Measurements from ENCODE around the gene ZBTB7A. TPM values are rescaled to one million over a fixed set of nuclear protein-coding genes. Genes with fewer than 3 reads are reported as not detected.

ZBTB7A gene
- total RNA-seq, 6 donors from 2014 or later, result 54.1 to 131 (median 72.6) TPM

DNA sequence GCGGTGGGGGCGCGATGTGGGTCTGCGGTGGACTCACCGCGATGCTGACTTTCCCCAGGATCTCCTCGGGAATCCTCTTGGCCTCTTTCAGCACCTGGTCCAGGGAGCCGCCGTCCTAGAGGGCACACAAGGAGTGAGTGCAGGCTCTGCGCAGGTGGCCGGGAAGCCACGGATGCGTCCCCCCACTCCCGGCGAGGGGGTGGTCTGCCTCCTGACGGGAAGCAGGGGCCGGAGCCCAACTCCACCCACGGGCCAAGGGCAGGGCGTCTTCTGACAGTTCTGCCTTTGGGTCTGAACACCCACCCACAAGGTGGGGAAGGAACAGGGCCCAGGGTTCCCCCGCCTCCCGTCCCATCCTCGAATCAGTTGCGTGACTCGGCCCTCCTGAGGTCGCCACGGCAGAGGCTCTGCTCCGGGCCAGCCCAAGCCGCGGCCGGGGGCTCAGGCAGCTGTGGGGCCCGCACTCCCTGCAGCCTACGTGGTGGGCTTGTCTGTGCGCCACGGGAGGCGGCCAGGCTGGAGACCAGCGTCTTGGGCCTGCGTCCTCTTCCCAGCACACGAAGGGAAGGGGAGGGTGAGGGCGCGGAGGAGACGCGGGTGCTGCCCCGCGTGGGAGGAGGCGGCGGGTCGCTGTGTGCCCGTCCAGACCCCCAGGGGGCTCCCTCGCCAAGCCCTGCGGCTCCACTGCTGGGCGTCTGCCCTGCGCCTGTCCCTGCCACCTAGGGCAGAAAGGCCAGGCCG lies 35.8 kb upstream of the ZBTB7A start:
- Histone ChIP-seq H3K4me3 (no peak overlapping the region), H3K4me1 (peaks cover 0 to 20% (median 6%) of the 10 kb centered on the region in 4 donors), H3K36me3 (peaks cover 14 to 95% (median 65%) of the 10 kb centered on the region in 4 donors), H3K27me3 (no peaks in the 10 kb centered on the region), H3K27ac (no peak overlapping the region), H3K9me3 (no peaks in the 10 kb centered on the region)
- WGBS, 2 donors, result 95 to 96% methylated on average over 30 to 31 of the region's 53 CpGs
- DNase-seq (peak in 1 of 2 donors; percentile 79), ATAC-seq (ENCODE audit: low FRiP score in 2 of 2) (no peak)
- no peak for TF ChIP-seq EP300 (IDR thresholded peaks at IDR 0.05)
- no peak for TF ChIP-seq POLR2A (IDR thresholded peaks at IDR 0.05)
- TF ChIP-seq, protein P1, sequence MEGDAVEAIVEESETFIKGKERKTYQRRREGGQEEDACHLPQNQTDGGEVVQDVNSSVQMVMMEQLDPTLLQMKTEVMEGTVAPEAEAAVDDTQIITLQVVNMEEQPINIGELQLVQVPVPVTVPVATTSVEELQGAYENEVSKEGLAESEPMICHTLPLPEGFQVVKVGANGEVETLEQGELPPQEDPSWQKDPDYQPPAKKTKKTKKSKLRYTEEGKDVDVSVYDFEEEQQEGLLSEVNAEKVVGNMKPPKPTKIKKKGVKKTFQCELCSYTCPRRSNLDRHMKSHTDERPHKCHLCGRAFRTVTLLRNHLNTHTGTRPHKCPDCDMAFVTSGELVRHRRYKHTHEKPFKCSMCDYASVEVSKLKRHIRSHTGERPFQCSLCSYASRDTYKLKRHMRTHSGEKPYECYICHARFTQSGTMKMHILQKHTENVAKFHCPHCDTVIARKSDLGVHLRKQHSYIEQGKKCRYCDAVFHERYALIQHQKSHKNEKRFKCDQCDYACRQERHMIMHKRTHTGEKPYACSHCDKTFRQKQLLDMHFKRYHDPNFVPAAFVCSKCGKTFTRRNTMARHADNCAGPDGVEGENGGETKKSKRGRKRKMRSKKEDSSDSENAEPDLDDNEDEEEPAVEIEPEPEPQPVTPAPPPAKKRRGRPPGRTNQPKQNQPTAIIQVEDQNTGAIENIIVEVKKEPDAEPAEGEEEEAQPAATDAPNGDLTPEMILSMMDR (IDR thresholded peaks at IDR 0.05), result no peak
- TF ChIP-seq POLR2AphosphoS5 (IDR thresholded peaks at IDR 0.05), result no peak

DNA sequence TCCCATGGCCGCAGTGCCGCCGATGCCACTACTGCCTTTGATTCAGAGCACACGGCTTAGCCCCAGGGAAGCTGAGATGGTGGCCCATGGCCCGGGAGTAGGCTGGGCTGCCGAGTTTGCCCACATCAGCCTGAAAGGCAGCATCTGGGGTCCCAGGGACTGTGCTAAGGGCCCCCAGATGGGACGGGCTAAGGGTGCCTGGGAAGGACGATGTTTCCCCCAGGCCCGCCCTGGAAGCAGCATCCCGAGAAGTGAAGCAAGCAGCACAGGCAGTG lies 34.7 kb upstream of the ZBTB7A start:
- Histone ChIP-seq H3K27me3 (no peaks in the 10 kb centered on the region), H3K4me1 (peaks cover 0 to 24% (median 6%) of the 10 kb centered on the region in 4 donors), H3K4me3 (no peak overlapping the region), H3K9me3 (no peaks in the 10 kb centered on the region), H3K27ac (no peak overlapping the region), H3K36me3 (peaks cover 14 to 91% (median 64%) of the 10 kb centered on the region in 4 donors)
- DNase-seq, result no peak
- TF ChIP-seq POLR2AphosphoS5 (IDR thresholded peaks at IDR 0.05), result no peak
- 95 to 100% methylated on average over 3 to 6 of the region's 10 CpGs for WGBS, 2 donors
- ATAC-seq (ENCODE audit: low FRiP score in 2 of 2), result no peak

DNA sequence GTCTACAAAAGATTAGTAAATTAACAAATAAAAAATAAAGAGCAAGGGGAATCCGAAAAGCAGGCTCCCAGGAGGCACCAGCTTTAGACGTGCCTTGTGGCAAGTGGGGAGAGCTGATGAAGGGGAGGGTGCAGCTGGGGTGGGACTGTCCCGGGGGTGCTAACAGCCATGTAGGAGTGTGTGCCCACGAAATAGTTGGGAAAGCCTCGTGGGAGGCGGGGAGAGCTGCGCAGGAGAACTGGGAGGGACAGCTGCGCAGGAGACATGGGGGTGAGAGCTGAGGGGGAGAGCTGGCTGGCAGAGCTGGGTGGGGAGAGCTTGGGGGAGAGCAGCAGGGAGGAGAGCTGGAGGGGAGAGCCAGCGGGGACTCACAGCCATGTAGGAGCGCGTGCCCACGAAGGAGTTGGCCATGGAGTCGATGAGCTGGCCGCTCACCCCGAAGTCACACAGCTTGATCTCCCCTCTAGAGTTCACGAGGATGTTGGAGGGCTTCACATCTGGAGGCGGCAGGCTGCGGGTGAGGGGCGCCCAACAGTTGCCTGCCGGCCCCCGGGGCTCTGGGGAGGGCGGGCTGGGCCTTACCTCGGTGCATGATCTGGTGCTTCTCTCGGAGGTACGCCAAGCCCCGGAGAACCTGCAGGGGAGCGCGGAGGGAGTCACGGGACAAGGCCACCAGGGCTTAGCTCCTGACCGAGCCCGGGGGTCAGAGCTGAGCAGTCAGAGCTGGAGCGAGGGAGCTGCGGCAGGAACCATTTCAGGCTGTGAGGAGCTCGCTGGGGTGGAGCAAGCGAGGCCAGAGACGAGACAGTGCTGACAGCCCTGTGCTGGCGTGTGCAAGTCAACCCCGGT lies 34.2 kb upstream of the ZBTB7A start:
- 92 to 94% methylated on average over 27 to 32 of the region's 38 CpGs for WGBS, 2 donors
- DNase-seq (peak in 1 of 2 donors; percentile 71), ATAC-seq (ENCODE audit: low FRiP score in 2 of 2) (no peak)
- Histone ChIP-seq H3K27me3 (no peaks in the 10 kb centered on the region), H3K27ac (no peak overlapping the region), H3K9me3 (no peaks in the 10 kb centered on the region), H3K4me3 (no peak overlapping the region), H3K36me3 (peaks cover 14 to 85% (median 64%) of the 10 kb centered on the region in 4 donors), H3K4me1 (peaks cover 0 to 24% (median 6%) of the 10 kb centered on the region in 4 donors)
- TF ChIP-seq POLR2A (IDR thresholded peaks at IDR 0.05) (no peak), EP300 (IDR thresholded peaks at IDR 0.05) (no peak), POLR2AphosphoS5 (IDR thresholded peaks at IDR 0.05) (no peak)
- TF ChIP-seq, protein P1 (IDR thresholded peaks at IDR 0.05), result no peak

DNA sequence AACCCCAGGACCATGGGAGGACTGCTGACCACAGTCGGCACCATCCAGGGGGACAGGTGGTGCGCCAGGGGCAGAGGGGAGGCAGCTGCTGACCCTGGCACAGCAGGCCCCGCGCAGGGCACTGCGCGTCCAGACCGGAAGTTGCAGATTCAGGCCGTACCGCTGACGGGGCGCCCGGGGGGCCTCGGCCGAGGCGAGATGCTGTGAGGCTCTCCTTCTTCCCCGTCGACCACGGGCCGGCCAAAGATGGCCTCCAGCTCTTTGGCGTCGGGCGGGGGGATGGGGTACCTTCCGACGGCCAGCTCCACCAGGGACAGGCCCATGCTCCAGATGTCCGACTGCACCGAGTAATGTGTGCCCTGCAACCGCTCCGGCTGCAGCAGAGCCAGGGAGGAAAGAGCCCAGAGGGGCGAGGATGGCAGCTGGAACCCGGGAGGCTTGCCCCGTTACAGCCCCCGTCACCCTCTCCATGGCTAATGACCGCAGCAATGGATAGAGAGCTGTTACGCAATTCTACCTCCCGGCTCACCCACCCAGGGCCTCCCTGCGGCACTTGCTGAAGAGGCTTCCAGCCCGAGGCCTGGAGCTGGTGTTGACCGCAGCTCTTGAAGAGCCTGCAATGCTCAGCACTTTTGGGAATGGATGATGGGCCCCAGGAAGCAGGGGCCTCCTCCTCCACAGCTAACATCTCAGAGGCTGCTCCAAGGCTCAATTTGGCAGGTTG lies 32.5 kb upstream of the ZBTB7A start:
- no peaks in the 10 kb centered on the region for H3K27me3 ChIP-seq
- peaks cover 0 to 24% (median 6%) of the 10 kb centered on the region in 4 donors for H3K4me1 ChIP-seq
- ATAC-seq (ENCODE audit: low FRiP score in 2 of 2), result peak; percentile 8 to 60
- 75 to 76% methylated on average over 6 to 30 of the region's 38 CpGs for WGBS, 2 donors
- TF ChIP-seq POLR2AphosphoS5 (IDR thresholded peaks at IDR 0.05) (peak in 1 of 2 donors; percentile 9), EP300 (IDR thresholded peaks at IDR 0.05) (no peak), POLR2A (IDR thresholded peaks at IDR 0.05) (no peak)
- TF ChIP-seq, protein P1 (IDR thresholded peaks at IDR 0.05), result no peak
- DNase-seq, result peak; percentile 85 to 90
- H3K27ac ChIP-seq, result peak overlapping the region in 1 of 4 donors; percentile 65
- H3K4me3 ChIP-seq, result no peak overlapping the region
- H3K36me3 ChIP-seq, result peaks cover 14 to 82% (median 59%) of the 10 kb centered on the region in 4 donors
- H3K9me3 ChIP-seq, result no peaks in the 10 kb centered on the region

DNA sequence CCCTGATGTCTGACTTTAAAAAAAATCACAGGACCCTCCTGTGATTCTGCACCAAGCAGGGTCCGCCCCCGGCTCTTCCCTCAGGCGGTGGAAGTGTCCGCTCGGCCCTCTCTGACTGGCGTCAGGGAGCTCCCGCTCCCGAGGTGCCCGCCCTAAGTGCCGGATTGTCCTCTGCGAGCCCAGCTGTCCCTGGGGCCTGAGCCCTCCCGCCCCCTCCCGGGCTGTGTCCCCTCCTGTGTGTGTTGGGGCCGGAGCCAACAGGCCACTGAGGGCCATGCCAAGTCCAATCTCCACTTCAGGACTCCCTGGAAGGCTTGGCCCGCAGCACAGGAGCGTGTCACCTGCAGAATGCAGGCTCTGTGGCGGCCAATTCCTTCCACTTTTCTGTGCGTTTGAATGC lies 31.8 kb upstream of the ZBTB7A start:
- no peaks in the 10 kb centered on the region for H3K27me3 ChIP-seq
- TF ChIP-seq, protein P1 (IDR thresholded peaks at IDR 0.05), result no peak
- TF ChIP-seq POLR2AphosphoS5 (IDR thresholded peaks at IDR 0.05) (no peak), EP300 (IDR thresholded peaks at IDR 0.05) (no peak), POLR2A (IDR thresholded peaks at IDR 0.05) (no peak)
- peaks cover 14 to 81% (median 61%) of the 10 kb centered on the region in 4 donors for H3K36me3 ChIP-seq
- 67 to 87% methylated on average over 3 to 18 of the region's 18 CpGs for WGBS, 2 donors
- DNase-seq (peak in 1 of 2 donors; percentile 76), ATAC-seq (ENCODE audit: low FRiP score in 2 of 2) (peak in 1 of 2 donors; percentile 13)
- H3K27ac ChIP-seq, result peak overlapping the region in 1 of 4 donors; percentile 65
- H3K9me3 ChIP-seq, result no peaks in the 10 kb centered on the region
- peaks cover 0 to 24% (median 6%) of the 10 kb centered on the region in 4 donors for H3K4me1 ChIP-seq
- H3K4me3 ChIP-seq, result no peak overlapping the region

Data from upper lobe of left lung (tissue), 6 donors.